Gastroesophageal sphincter (tissue), 3 donors: ENCODE measurements around the gene SUDS3.

Experiments
- CTCF ChIP-seq, 4 experiments: fragments of 200-600 bp in 2 of 4; fragments of 450-650 bp in 2 of 4; sonication (generic) in 1 of 4; IDR thresholded peaks; one replicate each; pipeline ENCODE4 v1.5.1; 2017 to 2019; ENCODE audit warnings: antibody characterized with exemption in 4 of 4, mild to moderate bottlenecking in 2 of 4, moderate library complexity in 2 of 4
- POLR2AphosphoS5 ChIP-seq: sonication (generic); formaldehyde crosslinking; IDR thresholded peaks from one replicate; pipeline ENCODE4 v1.6.1; 2017; ENCODE audit warnings: antibody characterized with exemption

DNA sequence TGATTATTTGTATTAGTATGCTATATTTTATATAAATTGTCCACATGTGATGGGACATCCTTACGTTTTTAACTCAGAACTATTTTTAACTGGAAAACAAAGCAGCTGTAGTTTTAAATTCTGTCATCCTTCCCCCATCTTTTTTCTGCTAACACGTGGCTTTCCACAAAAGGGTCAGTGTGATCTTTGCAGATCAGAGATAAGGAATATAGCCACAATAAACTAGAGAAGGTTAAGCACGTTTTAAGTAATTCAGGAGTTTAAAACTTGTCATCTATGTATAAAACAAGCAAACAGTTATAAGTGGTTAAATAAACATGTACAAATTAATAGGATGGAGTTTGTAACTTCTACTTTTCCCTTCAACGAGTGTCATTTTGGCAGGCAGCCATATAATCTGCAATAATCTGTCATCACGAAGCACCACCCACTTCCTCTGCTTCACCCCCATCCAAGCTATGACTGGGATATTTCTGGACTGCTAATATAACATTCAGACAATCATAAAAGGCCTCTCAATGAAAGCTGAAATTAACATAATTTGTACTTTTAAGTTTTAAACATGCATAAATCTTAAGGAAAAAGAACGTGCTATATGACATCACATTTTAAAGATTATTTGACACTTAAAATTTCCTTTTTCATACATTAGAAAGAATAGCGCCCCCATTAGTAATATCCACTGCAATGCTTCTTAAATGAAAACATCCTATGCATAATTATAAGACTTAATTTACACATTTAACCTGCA lies 18.9 kb upstream of the SUDS3 start:
- TF ChIP-seq CTCF (IDR thresholded peaks at IDR 0.05) (peak in 1 of 4 experiments; percentile 10), POLR2AphosphoS5 (no peak)
